ENCODE measurements around the gene PCAT6.

- TF ChIP-seq CTCF (IDR thresholded peaks at IDR 0.05) (no peak), POLR2A (IDR thresholded peaks at IDR 0.05) (no peak)
These were observed 32.3 kb downstream of the PCAT6 start for GRCh38 chr1:202843081-202843480.
